Measurements from ENCODE around the gene TGFBR1.

The TGFBR1 gene

GRCh38 chr9:99124534-99125255 is 19.8 kb downstream of the TGFBR1 start:
- intact Hi-C loops (cut with DNase I): no loop called here
- no peak for DNase-seq

DNA sequence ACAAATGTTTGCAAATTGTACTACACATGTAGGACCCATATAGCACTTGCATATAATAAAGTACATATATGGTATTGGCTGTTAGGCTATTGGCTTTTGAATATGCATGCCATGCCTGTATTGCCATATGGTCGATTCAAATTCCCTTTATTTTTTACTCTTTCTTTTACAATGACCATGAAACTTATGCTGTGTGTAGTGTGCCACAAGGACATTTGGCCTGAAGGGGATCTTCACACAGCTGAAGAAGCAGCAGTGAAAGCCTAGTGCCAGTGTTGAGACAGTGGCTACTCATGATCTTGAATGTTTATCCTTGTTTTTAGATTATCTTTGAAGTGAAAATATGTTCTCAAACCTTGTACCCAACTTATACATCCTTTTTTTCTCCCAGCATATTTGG is 20.5 kb downstream of the TGFBR1 start:
- no peak for DNase-seq
- intact Hi-C loops (cut with DNase I): no loop called here

- intact Hi-C loops (cut with DNase I): no loop called here
- no peak for DNase-seq
These were observed 21.4 kb downstream of the TGFBR1 start for GRCh38 chr9:99126312-99126711.

DNA sequence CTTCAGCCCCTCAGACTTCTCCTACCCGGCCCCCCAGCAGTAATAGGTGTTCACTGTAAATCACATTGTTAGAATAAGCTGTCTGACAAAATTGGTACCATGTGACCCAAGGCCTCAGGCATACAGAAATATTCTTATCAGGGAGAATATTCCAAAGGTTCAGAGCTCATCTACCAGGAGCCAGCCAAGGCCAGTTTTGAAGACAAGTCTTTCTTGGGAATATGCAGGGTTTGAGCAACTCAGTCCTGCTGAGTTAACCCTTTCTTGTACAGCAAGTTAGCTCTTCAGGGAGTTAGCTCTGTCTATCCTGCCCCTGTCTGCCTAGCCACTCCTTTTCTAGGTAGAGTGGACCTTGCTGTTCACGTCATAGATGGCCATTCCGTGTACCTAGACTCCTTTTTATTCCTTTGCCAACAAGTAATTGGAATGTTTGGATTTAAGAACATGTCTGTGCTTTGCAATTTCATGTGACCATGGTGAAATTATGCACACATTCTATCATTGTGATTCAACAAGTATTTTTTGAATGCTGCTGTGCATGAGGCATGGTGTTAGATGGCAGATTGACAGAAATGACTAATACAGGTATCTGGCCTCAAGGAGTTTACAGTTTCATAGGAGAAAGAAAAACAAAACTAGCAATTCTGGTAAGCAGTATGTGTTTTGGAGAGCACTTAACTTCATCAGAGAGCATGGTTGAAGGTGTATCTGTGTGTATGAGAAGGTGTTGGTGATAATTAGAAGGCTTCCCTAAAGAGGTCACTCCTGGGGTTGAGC is 22.6 kb downstream of the TGFBR1 start:
- no peak for DNase-seq
- intact Hi-C loops (cut with DNase I): no loop called here

DNA sequence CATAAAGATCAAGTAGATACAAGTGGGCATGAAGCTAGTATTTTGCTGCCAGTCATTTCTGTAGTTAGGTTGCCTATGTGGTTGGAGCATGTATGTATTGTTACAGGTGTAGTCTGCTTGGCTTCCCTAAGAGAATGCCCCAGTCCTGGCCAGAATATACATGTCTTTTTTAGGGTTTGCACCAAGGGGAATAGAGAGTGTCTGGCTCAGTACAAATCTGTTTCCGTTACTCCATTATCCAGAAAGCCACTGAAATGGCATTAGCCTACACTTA is 23.2 kb downstream of the TGFBR1 start:
- intact Hi-C loops (cut with DNase I): no loop called here
- DNase-seq: no peak

- intact Hi-C loops (cut with DNase I): no loop called here
These were observed 24.2 kb downstream of the TGFBR1 start for GRCh38 chr9:99129091-99129490.

GRCh38 chr9:99130069-99130468 is 25.2 kb downstream of the TGFBR1 start:
- intact Hi-C loops (cut with DNase I): no loop called here
- no peak for DNase-seq

More at GRCh38 chr9:99129091-99129490, 24.2 kb downstream of the TGFBR1 start:
- DNase-seq: no peak

DNA sequence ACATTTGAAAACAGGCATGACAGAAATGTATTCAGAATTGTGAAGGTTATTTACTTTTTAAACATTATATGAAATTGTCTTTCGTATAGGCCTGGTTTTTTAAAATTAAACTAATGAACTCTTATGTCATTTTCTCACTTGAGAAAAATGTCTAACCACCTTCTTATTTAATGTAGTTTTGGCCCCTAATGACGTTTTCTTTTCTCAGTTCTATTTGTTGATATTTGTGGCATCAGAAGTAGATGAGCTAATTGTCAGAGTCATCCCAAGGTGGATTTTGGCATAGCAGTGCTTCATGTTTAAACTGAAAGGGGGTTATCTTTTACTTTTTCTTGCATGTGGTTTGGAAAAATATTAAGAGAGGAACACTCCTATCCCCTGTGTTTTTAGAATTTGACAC is 28.2 kb downstream of the TGFBR1 start:
- intact Hi-C loops (cut with DNase I): no loop called here
- DNase-seq: no peak

DNA sequence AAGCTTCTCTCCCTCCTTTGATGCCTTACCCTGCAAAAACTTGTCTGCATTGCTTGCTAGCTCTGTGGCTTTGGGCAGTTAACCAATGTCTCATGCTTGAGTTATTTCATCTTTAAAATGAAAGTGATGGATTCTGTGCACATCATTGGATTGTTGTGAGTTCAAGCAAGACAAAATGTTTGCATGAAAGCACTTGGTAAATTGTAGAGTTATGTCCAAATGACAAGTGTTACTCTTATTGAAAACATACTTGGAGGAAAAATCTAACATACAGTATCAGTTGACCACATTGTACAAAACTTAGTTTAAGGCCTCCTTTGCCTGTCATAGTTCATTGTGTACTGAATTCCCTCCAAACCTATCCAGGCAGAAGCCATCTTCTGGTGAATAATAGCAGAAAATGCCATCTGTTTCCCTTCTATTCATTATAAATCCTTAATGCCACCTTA is 30.0 kb downstream of the TGFBR1 start:
- intact Hi-C loops (cut with DNase I): no loop called here
- no peak for DNase-seq

DNA sequence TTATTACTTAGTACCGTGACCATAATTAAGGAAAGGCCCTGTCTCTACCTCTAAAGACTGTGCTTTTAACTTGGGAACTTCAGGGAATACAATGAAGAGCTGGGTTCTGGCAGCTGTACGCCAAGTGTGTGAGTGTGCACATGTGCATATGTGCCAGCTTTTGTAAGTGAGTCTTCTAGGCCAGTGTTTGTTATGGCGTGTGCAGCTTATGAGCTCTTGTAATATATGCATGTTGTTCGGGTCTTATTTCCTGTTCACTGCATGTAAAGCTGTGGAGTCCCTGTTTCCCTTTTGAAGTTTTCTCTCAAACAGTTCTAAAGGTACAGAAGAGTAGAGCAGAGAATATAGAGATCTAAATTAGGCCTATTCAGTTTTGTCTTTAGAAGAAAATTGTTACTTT is 30.5 kb downstream of the TGFBR1 start:
- intact Hi-C loops (cut with DNase I): no loop called here
- DNase-seq: no peak

DNA sequence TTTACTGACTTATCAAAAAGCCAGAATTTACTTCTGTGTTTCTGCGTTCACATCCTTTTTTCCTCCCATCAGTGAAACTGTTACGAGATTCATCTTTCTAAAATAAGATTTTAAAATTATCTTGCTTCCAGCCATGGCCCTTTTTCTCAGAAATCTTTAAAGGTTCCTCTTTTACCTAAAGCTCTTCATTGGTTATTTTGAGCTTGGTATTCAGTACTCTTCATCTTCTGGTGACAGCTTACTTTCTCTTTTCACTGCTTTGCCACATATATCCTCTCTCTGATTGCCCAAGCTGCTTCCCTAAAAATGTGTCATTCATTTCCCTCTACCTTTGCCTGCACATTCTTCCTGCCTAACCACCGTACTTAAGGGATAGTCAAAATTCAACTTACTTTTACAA is 32.3 kb downstream of the TGFBR1 start:
- intact Hi-C loops (cut with DNase I): no loop called here
- DNase-seq: no peak

- intact Hi-C loops (cut with DNase I): no loop called here
These were observed 33.0 kb downstream of the TGFBR1 start for GRCh38 chr9:99137891-99138290.

DNA sequence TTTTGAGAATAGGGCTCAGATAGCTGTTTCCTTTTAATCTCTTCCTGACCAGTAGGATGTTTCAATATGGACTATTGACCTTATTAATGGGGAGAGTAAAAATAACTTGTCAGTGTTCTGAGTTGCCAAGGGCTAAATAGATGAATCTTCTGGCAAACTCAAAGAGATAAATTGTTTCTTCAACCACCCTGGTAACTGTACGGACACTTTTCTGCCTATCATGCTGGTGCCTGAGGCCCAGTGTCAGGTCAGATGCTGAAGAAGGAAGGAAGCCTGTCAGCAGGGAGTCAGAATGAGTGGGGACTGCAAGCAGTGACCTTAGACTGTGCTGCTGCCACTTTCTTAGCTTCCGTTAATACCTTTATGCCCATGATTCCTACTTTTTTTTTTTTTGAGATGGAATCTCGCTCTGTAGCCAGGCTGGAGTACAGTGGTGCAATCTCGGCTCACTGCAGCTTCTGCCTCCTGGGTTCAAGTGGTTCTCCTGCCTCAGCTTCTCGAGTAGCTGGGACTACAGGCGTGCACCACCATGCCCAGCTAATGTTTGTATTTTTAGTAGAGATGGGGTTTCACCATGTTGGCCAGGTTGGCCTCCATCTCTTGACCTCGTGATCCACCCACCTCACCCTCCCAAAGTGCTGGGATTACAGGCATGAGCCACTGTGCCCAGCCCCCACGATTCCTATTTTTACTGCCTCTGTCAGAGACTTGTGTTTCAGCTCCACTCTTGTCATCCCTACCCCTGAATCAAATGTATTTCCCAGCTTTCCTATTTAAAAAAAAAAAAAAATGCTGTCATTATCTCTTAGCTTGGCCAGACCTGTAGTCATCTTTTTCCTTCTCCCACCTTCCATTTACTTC is 33.7 kb downstream of the TGFBR1 start:
- DNase-seq: no peak
- intact Hi-C loops (cut with DNase I): no loop called here

More at GRCh38 chr9:99137891-99138290, 33.0 kb downstream of the TGFBR1 start:
- DNase-seq: no peak

- DNase-seq: no peak
- intact Hi-C loops (cut with DNase I): loop anchor here (5.0 to 10.0 kb wide), 2 partner anchors 138 to 285 kb away; no protein-coding TSS in a partner anchor
These were observed 35.0 kb downstream of the TGFBR1 start for GRCh38 chr9:99139868-99140267.

- intact Hi-C loops (cut with DNase I): loop anchor here (5.0 to 10.0 kb wide), 2 partner anchors 138 to 286 kb away; no protein-coding TSS in a partner anchor
- peak in 39 of 42 donors; percentile 20 to 78 (median 57) for DNase-seq
These were observed 35.9 kb downstream of the TGFBR1 start for GRCh38 chr9:99140685-99141314.

- no peak for DNase-seq
- intact Hi-C loops (cut with DNase I): loop anchor here (5.0 to 10.0 kb wide), 2 partner anchors 140 to 287 kb away; no protein-coding TSS in a partner anchor
These were observed 36.9 kb downstream of the TGFBR1 start for GRCh38 chr9:99141849-99142248.

- intact Hi-C loops (cut with DNase I): loop anchor here (5.0 to 10.0 kb wide), 2 partner anchors 140 to 287 kb away; no protein-coding TSS in a partner anchor
- DNase-seq: no peak
These were observed 37.4 kb downstream of the TGFBR1 start for GRCh38 chr9:99142275-99142674.

DNA sequence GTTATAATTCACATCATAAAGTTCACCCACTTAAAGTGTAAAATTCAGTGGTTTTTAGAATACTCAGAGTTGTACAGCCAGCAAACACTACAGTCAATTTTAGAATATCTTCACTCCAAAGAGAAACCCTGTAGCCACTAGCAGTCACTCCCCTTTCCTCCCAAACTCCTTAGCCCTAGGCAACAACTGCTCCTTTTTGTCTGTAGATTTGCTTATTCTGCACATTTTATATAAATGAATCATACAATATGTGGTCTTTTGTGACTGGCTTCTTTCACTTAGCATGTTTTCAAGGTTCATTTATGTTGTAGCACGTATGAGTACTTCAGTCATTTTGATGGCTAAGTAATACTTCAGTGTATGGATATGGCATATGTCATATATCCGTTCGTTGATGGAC is 38.7 kb downstream of the TGFBR1 start:
- intact Hi-C loops (cut with DNase I): loop anchor here (5.0 to 10.0 kb wide), 2 partner anchors 141 to 289 kb away; no protein-coding TSS in a partner anchor
- no peak for DNase-seq

DNA sequence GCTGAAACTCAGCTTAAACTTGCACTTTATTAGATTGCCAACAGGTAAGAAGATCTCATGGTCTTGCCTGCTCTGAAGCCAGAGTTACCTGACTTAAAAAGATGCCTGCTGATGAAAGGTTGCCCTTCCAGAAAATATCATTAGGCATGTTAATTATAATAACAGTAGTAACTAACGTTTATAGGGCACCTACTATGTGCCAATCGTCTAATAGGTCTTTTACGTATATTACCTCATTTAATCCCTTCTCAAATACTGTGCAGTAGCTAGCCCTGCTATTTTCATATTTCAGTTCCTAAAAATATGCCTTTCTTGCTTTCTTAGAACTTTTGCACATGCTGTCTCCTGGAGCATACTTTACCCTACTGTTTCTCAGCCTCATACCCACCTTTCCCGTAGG is 40.1 kb downstream of the TGFBR1 start:
- intact Hi-C loops (cut with DNase I): loop anchor here (5.0 to 10.0 kb wide), 2 partner anchors 143 to 290 kb away; no protein-coding TSS in a partner anchor
- DNase-seq: no peak

Measured in head of caudate nucleus (tissue), 42 donors.